Right ventricle myocardium superior (tissue), 1 donor: Measurements from ENCODE around the gene PPP2R2B. TPM values are rescaled to one million over a fixed set of nuclear protein-coding genes. Genes with fewer than 3 reads are reported as not detected.
"Not testable (repeated sequence)": the region's sequence is repeated elsewhere in the genome, so short reads cannot be mapped to it uniquely, and the experiment has no call there.

Source experiments
- ATAC-seq: fragments of 200-7000 bp; cut with Tn5 transposase; one replicate; pipeline ENCODE4 v1.9.1; 2020; ENCODE audit warnings: mild to moderate bottlenecking; ENCODE audit not compliant: poor library complexity
- DNase-seq: peaks from one replicate; pipeline ENCODE4 v3.0.0-alpha.2; 2020
- intact Hi-C: fragments of 100-400 bp; cut with DNase I; formaldehyde crosslinking; loops from one replicate; pipeline ENCODE4 v1.11.2; 2022
- total RNA-seq: library from RNA; stranded (reverse); fragmentation: NEBNext Ultra II Directional; extraction: Animal tissue kit (Norgen Biotek cat#: 25700); gene quantifications from one replicate; pipeline ENCODE4 v1.2.1, GENCODE V29; 2021
- donor health status: DM: no; HTN: yes; CAD: no; lungs with severe emphysema.

PPP2R2B gene
- total RNA-seq, 1 donor from 2014 or later: 0.19 TPM

- ATAC-seq: no peak
Measured at GRCh38 chr5:146758938-146759337, 119.6 kb downstream of the PPP2R2B start.

GRCh38 chr5:146758076-146758475 is 120.5 kb downstream of the PPP2R2B start:
- ATAC-seq (no peak), DNase-seq (no peak)
- intact Hi-C loops: no loop called here

More at GRCh38 chr5:146758938-146759337, 119.6 kb downstream of the PPP2R2B start:
- intact Hi-C loops: no loop called here
- no peak for DNase-seq

DNA sequence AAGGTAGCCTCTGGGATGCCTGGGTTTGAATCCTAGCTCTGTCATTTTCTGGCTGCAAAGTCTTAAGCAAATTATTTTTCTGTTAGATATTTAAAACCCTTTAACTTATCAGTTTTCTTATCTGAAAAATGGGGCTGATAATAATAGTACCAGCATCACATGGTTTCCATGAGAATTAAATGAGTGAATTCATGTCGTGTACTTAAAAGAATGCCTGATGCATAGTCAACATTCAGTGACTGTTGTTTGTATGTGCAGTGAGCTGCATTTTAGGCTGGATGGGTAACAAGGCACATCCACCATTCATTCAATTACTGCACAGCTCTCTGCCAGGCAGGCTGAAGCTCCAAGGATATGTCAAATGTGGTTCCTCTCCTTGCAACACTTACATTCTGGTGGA is 122.0 kb downstream of the PPP2R2B start:
- ATAC-seq (no peak), DNase-seq (no peak)
- intact Hi-C loops: no loop called here

DNA sequence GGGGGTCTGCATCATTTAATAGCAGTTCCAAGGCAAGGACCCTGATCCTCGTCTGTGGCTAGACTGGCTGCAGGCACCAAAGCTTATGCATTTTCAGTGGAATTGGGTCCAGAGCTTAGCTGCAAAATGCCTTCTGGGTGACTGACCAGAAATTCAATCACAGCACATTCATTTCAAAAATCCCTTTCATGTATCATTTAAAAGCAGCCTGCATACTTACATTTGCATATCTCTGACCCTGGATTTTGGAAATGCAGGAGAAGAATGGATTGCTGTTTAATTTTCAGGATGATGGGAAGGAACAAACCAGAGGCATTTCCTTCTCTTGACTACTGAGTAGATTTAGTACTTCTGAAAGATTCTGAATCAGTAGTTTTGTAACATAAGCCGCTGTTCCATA is 122.8 kb downstream of the PPP2R2B start:
- ATAC-seq: no peak
- DNase-seq: no peak
- intact Hi-C loops: no loop called here

DNA sequence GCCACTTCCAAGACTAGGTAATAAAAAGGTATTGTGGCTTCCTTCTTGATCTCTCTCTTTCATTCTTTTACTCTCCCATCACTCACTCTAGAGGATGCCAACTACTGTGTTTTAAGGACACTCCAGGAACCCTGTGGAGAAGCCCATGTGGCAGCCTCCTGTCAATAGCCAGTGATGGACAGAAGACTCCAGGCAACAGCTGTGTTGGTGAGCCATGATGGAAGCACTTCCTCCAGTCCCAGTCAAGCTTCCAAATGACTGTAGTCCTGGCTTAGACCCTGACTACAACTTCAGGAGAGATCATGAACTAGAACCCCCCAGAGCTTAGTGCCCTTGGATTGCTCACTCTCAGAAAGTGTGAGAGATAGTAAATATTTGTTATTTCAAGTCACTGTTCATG is 123.9 kb downstream of the PPP2R2B start:
- no peak for ATAC-seq
- intact Hi-C loops: no loop called here

DNA sequence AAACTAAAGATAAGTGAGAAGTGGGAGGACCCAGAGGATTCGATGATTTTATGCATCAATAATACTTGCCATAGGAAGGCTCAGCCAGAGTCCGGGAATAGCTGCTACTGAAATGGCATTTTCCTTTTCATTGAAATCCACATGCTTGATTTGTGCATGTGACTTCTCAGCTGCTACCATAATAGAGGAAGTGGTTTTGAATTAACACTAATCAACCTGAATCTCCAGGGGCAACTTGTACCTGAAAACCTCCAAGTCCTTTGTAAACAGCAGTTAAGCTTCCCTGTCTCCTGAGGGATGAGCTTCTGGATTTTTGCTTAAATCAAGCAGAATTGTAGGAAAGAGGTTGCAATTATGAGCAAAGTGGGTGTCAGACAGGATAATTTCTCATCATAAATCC is 124.9 kb downstream of the PPP2R2B start:
- ATAC-seq (no peak), DNase-seq (no peak)
- intact Hi-C loops: no loop called here

More for the DNA sequence above, 123.9 kb downstream of the PPP2R2B start:
- no peak for DNase-seq

DNA sequence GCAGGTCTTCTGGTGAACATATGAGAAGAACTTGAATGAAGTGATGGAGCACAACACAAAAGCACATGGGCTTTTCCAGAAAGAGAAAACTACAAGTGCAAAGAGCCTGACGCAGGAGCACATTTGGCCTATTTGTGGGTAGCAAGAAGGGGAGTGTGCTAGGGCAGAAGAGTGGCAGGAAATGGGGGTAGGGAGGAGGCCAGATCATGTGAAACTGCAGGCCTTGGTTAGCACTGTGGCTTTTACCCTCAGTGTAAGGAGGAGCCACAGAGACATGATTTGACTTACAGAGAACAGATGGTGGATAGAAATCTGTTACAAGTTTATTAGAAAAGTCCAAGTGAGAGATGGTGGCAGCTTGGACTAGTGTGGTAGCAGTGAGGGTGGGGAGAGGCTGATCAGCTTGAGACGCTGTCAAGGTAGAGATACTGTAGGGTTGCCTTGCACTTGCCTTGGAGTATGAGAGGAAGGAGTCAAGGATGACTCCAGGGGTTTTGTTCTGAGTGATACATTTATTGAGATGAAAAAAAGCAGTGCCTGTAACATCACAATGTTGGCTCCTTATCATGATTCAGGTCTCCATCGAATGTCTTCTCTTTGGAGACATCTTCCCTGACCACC is 126.7 kb downstream of the PPP2R2B start:
- DNase-seq: no peak
- no peak for ATAC-seq
- intact Hi-C loops: no loop called here

DNA sequence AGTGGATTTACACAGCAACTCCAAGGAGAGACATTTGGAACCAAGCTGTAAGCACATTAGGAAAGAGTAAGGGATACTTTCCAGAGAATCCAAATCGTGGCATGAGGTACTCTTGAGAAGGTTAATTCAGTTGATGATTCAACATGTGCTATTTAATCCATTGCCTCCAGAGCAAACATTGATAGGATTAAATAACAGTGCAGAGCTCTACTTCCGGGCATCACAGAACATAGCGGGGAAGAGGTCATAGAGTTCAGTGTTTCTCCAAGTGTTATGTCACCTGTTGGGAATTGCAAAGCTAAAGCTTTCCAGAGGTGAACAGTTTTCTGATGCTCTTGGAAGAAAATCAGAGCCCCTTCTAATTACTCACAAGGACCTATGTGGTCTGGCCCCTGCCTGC is 127.5 kb downstream of the PPP2R2B start:
- intact Hi-C loops: no loop called here
- ATAC-seq (no peak), DNase-seq (no peak)

DNA sequence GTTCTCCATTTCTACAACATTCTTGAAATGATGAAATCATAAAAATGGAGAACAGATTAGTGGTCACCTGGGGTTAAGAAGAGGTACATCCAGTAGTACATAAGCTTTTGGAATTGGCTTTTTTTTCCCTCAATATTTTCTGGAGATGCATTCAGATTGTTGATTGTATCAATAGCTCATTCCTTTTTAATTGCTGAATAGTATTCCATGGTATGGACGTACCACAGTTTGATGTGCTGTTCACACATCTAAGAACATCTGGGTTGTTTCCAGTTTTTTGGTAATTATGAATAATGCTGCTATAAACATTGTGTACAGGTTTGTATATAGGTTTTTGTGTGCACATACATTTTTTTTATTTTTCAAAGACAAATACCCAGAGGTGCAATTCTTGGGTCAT is 130.0 kb downstream of the PPP2R2B start:
- ATAC-seq: no peak
- DNase-seq: no peak
- intact Hi-C loops: no loop called here

DNA sequence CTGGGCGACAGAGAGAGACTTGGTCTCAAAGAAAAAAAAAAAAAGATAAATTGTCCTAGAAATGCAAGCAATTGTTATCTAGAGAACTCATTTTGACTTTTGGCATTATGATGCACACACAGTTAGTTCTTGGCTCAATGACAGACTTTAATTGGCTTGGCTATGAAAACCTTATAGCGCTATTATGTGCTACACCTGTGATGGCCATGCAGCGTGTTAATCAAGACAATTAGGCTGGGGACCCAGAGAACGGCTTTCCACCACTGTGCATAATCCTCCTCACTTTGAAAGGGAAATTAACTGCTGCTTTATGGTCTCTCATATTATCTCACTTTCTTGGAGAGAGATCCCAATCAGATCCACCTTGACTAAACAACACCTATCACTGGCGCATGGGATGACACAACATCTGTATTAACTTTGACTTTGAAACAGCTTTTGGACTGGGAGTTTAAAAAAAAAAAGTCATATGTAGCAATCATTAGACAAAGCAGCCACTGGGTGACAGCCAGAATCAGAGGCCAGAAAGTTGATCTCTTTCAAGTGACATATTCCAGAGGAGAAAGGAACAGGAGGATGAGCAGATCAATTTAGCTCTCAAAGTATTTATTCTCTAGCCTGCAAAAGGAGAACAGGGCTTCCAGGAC is 132.5 kb downstream of the PPP2R2B start:
- intact Hi-C loops: no loop called here
- DNase-seq: no peak
- no peak for ATAC-seq

DNA sequence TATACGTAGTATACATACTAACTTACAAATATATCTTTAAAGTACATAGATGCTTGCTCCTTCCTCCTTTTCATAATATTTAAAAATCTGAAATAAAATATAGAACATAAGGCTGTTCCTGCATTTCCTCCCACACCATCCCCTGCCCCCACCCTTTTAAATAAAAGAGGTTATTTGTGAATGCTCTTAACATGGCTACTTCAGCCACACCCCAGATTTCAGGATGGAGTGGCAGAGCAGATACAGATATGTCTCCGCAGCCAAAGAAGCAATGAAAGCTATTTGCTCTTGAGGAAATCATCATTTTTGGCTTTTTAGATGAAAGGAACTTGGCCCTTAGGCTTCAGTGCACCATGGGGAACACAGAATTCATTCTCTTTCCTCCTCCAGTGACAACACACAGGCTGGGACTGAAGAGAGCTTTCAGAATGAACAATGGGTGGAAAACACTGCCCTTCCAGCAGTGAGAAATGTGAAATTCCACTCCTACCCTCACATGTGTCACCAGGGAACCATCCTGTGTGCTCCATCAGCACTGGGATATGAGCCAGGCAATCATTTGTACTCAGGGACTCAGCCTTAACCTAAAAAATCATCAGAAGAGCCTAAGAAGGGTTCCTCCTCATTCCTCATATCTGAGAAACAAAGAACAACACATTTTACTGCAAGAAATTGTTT is 134.3 kb downstream of the PPP2R2B start:
- DNase-seq (no peak), ATAC-seq (peak; percentile 29)
- intact Hi-C loops: no loop called here

DNA sequence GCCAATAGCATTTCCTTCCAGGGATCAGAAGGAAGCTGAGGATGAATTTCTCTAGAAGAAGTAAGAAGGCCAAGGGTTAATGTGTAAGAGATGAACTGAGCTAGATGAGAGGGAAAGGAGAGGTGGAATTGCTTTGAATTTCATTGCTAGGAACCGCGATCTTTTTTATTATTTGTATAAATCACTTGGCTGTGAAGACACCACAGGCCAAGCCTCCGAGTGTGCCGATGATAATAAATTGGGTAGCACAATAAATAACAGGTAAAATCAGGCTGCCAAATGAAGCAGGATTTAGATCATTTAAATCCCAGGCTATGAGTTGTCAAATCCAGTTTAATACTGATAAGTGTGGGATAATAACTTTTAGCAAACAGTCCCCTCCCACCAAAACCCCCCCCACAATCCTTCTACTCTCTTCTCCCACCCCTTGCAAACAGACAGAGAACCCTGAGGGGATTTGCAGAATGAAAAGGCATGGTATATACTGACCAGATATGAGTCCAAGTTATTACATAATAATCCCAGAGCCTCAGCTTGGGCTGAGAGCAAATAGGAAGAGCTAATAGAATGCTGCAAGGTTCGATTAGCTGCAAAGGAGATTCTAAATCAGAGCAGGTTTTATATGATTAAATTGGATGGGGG is 143.5 kb downstream of the PPP2R2B start:
- DNase-seq (no peak), ATAC-seq (no peak)
- intact Hi-C loops: no loop called here

- DNase-seq (no peak), ATAC-seq (no peak)
- intact Hi-C loops: no loop called here
Measured at GRCh38 chr5:146732962-146733361, 145.6 kb downstream of the PPP2R2B start.

DNA sequence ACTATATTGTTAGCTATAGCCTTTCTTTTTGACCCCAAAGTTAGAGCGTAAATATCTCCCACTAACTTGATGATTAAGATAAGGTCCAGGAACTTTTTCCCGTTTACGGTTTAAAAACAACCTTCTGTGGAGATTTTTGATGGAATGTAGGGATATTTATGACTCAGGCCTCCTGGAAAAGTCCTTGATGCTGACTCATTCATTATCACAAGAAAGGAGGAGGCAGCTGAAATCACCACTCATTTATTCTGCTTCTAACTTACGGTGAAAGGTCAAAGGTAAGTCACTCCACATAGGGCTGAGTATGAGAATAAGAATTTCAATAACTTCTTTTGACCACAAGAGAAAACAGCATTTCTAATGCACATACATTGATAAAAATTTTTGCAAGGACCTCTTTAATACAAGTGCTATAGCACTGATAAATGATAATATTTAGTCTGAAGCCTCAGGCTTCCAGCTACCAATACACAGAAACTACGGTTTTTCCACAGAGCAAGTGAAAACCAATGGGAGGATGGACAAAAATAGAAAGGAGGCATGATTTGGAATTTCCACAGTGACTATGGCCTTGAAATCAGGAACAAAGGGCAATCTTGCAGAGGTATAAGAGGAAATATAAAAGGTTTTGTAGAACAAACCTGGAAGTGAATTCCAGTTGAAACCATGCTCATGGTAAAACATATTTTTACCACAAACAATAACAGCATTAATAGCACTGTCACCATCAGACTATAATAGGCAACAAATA is 146.5 kb downstream of the PPP2R2B start:
- no peak for ATAC-seq
- no peak for DNase-seq
- intact Hi-C loops: no loop called here

DNA sequence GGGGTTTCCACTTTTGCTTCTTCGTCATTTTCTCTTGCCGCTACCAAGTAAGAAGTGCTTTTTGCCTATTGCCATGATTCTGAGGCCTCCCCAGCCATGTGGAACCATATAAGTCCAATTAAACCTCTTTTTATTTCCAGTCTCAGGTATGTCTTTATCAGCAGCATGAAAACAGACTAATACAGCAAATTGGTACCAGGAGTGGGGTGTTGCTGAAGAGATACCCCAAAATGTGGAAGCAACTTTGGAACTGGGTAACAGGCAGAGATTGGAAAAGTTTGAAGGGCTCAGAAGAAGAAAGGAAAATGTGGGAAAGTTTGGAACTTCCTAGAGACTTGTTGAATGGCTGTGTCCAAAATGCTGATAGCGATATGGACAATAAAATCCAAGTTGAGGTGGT is 149.8 kb downstream of the PPP2R2B start:
- ATAC-seq, intact Hi-C loops, DNase-seq: not testable (repeated sequence)

- intact Hi-C loops: no loop called here
- DNase-seq (no peak), ATAC-seq (no peak)
Measured at GRCh38 chr5:146726891-146727290, 151.7 kb downstream of the PPP2R2B start.

GRCh38 chr5:146726020-146726419 is 152.5 kb downstream of the PPP2R2B start:
- DNase-seq (no peak), ATAC-seq (no peak)
- intact Hi-C loops: no loop called here

GRCh38 chr5:146725025-146725424 is 153.5 kb downstream of the PPP2R2B start:
- DNase-seq (no peak), ATAC-seq (no peak)
- intact Hi-C loops: no loop called here

GRCh38 chr5:146722361-146722779 is 156.2 kb downstream of the PPP2R2B start:
- ATAC-seq (no peak), DNase-seq (no peak)
- intact Hi-C loops: no loop called here
